Panc1 (cell line): ENCODE measurements around the gene ETNPPL.

Source experiments
- CTCF ChIP-seq: fragments of 450-650 bp; IDR thresholded peaks from 2 replicates; pipeline ENCODE4 v1.5.1; 2017; ENCODE audit warnings: mild to moderate bottlenecking
- POLR2AphosphoS5 ChIP-seq: IDR thresholded peaks from 2 replicates; pipeline ENCODE4 v1.6.1; 2012; ENCODE audit warnings: mild to moderate bottlenecking, low read depth, low read length, moderate library complexity

GRCh38 chr4:108725457-108725856 lies 37.4 kb downstream of the ETNPPL start:
- TF ChIP-seq CTCF (no peak), POLR2AphosphoS5 (no peak)
